Colon (tissue), 2 donors: ENCODE results near the gene SLC25A47.
"Not testable (repeated sequence)": the region's sequence is repeated elsewhere in the genome, so short reads cannot be mapped to it uniquely, and the experiment has no call there.

Experiments used
- FAIRE-seq: peaks from 2 replicates; lab custom pipeline; 2012; peaks lifted over from hg19 to GRCh38; lab: Jason Lieb, UNC
- donor health status: control.
- donor health status: control.

SLC25A47 gene

DNA sequence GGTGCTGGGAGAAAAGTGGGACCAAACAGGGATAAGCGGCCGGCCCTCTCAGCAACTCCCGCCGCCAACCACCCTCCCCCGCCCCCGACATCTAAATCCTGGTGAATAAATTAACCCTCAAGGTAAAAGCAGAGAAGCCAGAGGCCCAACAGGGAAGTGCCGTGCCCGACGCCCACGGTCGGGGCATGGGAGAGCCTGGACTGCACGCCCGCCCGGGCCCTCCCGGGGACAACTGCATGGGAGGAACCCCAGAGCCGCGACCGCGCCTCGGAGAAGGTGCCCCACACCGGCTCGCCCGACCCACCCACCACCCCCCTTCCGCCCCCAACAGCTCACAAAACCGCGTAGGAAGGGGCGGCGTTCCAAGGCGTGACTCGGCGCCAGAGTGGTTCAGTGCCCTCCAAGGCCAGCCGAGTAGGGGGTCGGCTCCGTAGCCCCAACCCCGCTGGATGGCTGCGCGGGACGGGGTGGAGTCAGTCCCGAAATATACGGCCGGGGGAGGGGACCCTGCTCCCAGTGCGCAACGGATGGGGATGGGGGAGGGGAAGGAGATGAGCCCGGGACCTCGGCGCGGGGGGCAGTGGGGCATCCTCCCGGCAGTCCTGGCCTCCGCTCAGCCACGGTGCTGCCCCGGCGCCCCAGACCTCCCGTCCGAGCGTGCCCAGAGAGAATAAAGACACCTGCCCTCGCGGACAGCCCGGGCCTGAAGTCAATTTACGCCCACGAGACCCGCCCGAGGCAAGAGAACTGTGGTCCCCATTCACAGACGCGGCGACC is 17.6 kb upstream of the SLC25A47 start:
- FAIRE-seq, result no peak

DNA sequence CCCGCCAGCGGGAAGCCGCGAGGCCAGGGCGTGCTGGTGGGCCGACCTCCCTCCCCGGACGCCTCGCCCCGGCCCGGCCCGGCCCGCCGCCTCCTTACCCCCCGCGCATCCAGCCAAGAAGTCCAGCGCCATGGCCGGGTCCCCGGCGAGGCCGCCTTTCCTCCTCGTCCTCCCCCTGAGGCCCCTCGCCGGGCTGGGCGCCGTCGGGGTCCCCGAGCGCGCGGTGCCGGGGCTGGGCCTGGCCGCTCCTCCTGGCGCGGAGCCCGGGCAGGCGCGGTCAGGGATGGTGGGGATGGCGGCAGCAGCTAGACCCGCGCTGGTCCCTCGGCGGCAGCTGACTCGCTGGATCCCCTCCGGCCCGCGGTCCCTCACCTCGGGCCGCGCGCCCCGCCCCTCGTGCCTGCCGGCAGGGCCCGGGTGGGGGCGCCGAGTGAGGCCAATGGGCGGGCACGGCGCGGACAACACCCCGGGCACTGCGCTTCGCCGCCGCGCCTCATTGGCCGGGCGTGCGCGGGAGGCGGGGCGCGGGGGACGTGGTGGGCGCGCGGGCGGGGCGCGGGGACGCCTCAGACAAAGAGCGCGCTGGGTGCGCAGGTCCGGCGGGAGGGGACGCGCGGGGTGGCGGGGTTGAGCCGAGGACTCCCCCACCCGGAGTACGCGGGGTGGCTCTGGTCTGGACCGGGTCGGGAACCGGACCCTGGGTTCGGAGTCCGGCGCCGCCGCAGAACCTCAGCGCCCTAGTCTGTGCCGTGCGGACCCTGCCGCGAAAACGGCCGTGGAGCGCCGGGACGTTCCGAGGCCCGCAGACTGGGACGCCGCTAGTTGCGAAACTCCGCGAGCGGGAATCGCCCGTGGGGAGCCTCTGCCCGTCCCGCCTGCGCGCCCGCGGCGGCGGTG is 16.8 kb upstream of the SLC25A47 start, which contains the start of gene SLC25A29:
TSS of gene SLC25A29 (minus strand) at position 344 of the 897 bp plus-strand sequence. CDS start at position 132, 212 bp downstream.
- FAIRE-seq, result no peak

DNA sequence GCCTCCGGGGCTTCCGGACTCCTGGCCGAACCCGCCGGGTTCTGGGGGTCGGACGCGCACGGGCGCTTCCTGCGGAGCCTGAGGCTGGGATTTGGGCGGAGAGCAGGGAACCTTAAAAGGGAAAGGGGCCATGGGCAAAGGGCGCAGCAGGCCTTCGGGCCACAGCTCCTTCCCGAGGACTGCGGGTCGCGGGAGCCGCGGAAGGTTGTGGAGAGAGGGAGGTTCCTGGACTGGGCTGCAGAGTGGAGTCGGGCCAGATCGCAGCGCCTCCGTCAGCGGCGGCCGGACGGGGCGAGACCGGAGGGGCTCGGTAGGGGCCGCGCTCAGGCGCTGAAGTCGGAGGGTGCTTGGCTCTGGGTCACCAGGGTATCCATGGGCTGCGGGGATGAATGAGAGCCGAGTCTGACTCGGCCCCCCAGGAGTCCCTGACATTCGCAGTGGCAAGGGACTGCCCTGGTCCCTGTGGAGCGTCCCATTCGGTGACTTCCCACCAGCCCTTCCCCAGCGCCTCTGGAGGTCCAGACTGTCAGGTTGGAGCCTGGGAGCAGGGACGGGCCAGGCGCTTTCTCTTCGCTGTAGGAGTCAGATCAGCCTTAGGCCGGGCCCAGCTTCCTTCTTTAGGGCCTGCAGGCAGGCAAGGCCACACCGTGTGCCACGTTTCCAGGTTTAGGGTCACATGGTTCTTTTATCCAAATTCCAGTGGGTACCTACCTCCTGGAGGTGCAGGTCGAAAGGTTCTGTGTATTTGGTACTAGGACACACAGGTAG is 16.0 kb upstream of the SLC25A47 start:
- FAIRE-seq, result no peak

DNA sequence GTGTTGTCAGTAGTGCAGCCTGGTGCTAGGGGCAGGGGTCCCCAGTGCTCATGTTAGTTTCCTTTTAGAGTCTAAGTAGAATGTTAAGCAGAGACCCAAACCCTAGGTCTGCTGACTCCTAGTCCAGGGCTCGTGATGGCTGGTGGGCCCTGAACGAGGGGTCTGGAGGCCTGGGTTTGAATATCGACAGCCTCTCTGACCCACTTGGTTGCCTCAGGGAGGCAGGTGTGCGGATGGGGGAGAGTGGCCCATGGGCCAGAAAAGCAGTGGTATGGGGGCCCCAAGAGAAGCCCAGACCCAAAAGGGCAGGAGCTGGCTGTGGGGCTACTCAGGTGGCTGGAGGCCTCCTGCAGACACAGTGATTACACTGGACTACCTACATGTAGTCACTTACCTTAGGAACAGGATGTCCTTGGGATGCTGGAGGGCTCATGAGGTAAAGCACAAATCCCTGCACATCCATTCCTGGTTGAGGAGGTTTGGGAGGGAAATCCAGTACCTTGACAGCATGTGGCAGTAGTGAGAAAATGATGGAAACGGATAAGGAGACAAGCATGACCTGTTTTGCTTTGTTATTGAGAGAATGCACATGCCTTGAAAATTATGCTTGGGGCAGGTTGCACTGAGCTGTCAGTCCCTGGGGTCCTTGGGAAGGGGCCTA is 15.2 kb upstream of the SLC25A47 start:
- FAIRE-seq, result no peak

DNA sequence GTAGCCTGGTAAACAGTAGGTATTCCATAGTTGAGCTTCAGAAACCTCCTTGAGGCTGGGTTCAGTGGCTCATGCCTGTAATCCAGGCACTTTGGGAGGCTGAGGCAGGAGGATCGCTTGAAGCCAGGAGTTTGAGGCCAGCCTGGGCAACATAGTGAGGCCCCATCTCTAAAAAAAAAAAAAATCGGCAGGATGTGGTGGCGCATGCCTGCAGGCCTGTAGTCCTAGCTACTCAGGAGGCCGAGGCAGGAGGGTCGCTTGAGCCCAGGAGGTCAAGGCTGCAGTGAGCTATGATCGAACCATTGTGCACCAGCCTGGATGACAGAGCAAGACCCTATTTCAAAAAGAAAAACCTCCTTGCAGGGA is 14.7 kb upstream of the SLC25A47 start:
- FAIRE-seq, result not testable (repeated sequence)

DNA sequence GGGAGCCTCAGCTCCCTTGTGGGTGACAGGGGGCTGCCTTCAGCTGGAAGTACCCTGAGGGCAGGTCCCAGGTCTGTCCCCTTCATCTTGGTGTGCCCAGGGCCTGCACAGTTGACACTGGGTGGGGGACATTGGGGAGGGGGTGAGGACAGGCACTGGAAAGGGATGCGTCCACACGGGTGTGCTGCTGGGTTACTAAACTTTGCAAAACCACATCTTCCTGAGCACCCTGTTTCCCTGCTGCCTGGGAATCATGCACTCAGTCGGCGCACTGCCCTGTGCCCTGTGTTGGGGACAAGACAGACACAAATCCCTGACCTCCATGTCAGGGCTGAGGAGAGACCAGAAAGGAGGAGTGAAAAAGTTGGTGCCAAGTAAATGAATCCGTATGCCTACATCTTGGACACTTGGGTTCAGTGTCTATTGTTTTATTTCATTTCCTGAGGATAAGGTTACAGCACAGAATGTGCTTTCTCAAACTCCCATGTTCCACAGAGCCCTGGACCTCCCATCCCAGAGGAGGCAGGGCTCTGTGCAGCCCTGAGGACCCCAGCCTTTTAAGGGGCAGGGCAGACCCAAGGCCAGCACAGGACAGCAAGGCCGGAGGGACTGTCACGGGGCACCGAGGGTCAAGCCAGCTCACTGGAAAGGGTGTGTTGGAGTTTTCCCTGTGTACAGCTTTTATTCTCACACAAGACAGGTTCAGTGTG is 14.0 kb upstream of the SLC25A47 start:
- no peak for FAIRE-seq

DNA sequence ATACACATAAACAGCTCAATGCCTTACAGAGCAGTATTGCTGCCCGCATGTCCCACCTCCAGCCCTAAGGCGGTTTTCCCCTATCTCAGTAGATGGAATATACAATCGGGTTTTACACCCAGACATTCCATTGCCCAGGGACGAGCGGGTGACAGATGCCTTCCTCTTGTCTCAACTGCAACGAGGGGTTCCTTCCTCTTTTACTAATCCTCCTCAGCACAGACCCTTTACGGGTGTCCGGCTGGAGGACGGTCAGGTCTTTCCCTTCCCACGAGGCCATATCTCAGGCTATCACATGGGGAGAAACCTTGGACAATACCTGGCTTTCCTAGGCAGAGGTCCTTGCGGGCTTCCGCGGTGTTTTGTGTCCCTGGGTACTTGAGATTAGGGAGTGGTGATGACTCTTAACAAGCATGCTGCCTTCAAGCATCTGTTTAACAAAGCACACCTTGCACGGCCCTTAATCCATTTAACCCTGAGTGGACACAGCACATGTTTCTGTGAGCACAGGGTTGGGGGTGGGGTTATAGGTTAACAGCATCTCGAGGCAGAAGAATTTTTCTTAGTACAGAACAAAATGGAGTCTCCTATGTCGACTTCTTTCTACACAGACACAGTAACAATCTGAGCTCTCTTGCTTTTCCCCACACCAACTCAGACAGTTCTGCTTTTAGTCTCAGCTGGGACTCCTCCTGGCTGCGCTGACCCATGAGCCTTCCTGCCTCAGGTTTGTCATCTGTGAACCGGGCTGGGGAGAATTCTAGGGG is 10.8 kb upstream of the SLC25A47 start:
- FAIRE-seq, result not testable (repeated sequence)

DNA sequence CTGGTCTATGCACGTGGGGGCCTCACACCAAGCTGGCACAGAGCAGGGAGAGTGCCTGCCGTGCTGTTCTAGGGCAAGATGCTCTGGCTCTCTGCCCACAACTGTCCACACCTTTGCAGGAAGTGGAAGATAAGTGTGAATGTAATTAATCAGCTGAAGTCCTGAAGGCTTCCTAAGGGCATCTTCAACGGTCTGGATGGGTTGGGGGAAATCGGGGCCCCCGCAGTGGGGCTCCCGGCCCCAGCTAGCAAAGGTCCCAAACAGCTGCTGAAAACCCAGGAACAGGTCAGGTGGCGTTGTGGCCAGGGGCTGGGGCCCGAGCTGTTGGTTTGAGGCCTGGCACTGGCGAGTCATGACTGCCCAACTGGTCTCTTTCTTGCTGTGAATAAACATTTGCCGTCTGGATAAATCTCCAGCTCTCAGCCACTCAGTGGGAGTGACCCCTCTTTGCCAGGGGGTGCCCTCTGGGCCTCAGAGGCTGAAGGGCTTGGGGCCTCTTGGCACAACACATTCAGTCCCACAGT is 10.2 kb upstream of the SLC25A47 start:
- FAIRE-seq, result no peak

DNA sequence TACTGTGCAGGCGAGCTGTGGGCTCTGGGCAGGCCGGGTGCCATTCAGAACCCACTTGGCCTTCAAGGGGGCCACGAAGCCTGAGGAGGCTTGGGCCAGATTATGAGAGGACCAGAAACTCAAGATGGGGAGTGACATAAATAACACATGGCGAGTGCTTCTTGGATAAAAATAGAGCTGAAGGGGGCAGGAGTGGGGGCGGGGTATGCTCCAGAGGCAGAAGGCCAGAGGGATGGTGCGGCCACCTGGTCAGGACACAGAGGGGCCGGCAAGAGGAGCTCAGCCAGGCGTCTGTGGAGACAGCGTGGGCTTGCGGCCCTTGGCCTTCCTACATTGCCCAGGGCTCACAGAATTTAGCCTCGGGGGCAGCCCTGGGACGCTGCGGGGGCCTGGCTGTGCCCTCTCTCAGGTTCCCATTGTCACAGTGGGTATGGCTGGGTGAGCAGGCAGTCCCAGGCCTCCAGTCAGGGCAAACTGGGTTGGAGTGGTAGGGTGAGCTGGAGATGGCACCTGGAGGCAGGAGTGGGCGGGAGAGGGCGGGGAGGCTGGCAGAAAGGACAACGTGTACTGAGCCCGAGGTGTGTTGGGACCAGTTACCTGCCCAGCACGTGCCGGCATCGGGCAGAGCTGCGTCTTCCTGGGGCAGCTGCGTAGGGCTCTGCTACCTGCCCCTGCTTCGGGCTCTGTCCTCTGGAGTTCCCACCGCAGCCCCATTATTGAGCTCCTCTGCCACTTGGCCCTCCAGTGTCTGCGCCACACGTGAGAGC is 9.5 kb upstream of the SLC25A47 start:
- FAIRE-seq, result no peak

DNA sequence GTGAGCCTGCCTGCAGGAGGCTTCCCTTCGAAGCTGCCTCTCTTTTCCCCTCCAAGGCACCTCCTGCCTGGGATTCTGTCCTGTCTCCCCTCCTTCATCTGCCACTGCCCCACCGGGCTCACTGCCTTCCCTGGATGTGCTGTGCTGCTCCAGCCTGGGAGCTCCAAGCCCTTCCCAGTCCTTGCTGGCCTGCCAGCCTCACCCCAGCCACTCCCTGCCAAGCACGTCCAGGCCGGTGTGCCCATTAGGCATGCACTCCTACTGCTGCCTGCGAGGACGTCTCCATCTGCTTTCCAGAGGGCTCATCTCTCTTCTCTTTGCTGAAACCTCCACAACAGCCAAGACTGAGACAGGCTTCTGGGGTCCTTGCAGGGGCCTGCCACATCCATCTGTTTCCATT is 8.4 kb upstream of the SLC25A47 start:
- no peak for FAIRE-seq

DNA sequence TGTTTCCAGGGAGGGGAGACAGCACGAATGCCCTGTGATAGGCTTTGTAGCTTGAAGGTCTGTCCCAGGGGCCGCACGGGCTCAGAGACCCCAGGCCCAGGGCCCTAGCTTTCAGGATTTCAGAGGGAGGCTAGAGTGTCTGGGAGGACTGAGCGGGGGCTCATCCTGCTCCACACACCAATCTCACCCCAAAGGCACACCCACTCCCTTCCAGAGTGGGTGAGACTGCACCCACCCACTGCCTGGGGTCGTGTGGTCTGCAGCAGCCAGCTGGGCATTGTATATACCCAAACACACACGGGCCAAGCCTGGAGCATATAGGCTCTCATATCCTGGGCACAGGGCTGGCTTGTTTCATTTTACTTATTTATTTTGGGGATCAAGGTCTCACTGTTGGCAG is 5.8 kb upstream of the SLC25A47 start:
- FAIRE-seq, result no peak

DNA sequence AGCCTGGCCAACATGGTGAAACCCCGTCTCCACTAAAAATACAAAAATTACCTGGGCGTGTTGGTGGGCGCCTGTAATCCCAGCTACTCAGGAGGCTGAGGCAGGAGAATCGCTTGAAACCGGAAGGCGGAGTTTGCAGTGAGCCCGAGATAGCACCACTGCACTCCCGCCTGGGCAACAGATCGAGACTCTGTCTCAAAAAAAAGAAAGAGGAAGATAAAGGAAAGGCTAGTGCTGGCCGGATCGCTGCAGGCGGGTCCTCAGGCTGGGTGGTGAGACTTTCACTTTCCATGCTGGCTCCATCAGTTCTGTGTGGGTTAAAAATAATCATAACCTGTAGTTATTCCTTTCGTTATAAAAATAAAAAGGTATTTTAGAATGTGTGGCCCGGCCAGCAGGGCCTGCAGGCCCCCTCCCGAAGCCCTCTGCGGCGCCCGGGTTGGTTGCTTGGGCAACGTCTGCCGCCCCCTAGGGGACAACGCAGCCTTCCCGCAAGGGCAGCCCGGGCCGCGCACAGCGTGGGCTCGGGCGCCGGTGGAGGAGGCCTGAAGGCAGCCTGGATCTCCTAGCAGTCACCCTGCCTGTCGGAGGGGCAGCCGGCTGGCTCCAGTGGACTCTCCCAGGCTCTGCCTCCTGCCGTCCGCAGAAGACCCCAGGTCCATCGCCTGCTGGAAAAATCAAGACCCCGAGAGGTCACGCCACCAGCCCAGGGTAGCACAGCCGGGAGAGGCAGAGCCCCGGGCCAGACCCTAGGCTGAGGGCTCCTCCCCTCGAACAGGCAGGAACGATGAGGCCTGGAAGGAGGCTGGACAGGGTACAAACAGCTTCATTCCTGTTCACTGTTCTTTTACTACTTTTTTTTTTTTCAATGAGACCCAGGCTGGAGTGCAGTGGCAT is 5.0 kb upstream of the SLC25A47 start:
- FAIRE-seq, result no peak

DNA sequence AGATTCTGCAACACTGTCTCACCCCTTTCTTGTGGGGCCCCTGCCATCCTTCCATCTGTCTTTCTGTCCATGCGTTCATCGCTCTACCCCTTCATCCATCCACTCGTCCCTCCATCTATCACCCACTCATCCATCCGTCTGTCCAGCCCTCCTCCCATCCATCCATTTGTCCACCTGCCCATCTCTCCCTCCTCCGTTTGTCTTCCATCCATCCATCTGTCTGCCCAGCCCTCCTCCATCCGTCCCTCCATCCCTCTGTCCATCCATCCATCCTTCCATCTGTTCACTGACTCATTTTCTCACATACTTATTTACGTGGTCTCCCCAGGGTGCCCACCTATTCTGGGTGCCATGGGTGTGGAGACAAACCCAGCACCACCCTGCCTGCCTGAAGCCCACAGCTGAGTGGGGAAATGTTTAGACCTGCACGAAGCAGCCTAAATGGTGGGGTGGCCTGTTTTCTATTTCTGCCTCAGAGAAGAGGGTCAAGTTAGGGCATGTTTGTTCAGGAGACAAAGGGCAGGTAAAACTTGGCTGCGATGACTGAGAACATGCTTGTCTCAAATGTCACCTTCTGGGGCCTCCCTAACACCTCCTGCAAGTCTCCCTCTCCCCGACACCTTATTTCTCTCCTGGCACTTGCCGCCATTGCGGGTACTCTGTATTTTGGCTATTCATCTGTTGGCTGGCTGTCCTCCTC is 2.8 kb upstream of the SLC25A47 start:
- FAIRE-seq, result no peak

DNA sequence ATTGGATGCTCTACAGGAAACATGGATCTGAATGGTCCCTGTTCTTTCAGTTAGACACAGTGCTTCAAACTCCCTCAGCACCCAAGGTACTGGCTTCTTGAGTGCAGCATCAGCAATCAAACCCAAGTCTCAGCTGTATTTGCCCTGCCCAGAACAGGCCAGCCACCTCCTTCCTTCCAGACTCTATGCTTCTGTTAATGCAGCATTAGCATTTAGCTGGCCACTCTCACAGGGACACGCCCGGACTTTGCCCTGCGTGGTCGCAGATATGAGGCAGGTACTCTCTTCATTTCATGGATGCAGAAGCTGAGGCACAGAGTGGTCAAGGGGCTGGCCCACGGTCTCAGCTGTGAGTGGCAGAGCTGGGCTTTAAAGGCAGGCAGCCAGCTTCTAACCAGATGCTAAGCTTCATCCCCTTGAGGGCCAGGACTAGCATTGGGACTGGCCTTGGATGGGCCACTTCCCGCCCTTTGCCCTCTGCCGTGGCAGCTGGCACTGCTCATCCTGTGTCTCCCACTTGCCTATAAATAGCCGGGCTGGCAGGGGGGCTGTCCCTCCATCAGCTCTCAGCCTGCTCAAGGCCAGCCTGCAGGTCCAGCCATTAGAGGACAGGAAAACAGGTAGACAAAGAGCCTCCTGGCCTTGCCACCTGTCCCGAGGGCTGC is 1.5 kb upstream of the SLC25A47 start:
- FAIRE-seq, result no peak

DNA sequence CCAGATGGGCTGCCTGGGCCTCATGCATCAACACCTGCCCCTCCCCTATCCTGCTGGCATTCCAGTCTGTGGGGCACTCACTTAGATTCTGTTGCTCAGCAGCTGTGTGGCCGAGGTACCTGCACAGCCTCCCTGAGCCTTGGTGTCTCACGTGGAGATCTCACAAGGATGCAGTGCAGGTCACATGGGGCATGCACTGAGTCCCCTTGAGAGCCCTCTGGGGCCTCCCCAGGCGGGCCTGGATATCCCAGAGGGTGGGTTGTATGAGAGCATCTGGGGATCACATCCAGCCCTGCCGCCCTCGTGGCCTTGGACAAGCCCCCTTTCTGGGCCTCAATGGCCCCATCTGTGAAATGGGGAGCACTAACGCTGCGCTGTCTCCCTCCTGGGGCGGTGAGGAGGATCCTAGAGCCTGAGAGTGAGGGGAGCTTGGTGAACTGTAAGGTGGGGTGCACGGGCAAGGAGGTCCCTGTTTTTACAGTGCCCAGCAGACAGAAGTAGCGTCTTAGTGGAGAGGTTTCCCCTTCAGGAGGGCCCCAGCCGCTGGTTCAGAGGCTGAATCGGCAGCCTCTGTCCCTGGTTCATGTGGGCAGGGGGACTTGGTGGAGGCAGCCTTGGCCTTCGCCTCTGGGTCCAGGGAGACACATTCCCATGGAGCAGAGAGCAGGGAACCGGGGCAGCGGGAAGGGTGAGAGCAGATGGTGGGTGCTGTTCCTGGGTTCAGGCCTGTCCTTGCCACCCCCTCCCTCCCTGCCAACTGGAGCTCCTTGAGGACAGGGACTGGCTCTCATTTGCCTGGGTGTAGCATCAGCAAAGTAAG is 791 bp upstream of the SLC25A47 start:
- no peak for FAIRE-seq

DNA sequence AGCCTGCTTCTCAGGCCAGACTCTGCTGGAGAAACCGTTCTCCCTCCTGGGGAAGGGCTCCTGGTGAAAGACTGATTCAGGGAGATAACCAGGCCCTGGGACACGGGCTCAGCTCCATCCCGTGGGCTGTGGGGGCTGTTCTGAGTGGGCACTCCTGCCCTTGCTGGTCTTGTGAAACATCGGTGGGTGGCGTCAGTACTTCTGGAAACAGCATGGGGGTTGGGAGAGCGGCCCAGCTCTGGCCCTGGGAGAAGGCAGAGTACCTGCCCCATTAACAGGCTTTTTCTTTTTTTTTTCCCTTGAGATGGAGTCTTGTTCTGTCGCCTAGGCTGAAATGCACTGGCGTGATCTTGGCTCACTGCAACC is 786 bp downstream of the SLC25A47 start:
- no peak for FAIRE-seq
